Kidney epithelial cell (primary cell): ENCODE data around the gene KRT75. TPM values are rescaled to one million over a fixed set of nuclear protein-coding genes. Genes with fewer than 3 reads are reported as not detected.

Experiments
- DNase-seq: peaks from one replicate; pipeline ENCODE4 v3.0.0-alpha.2; 2010; ENCODE audit warnings: low read depth
- H3K27me3 ChIP-seq: 2 replicates; pipeline ENCODE4 v1.6.0; 2011; ENCODE audit warnings: low read length; ENCODE audit not compliant: control insufficient read depth, insufficient read depth
- H3K36me3 ChIP-seq: 2 replicates; pipeline ENCODE4 v1.5.1; 2011; ENCODE audit warnings: low read length; ENCODE audit not compliant: control insufficient read depth, insufficient read depth
- H3K4me3 ChIP-seq: 2 replicates; pipeline ENCODE4 v1.5.1; 2011; ENCODE audit warnings: low read depth, mild to moderate bottlenecking, control low read depth, low read length
- total RNA-seq: library from RNA; depleted of rRNA; stranded (reverse); fragments of >200 nt; gene quantifications from 2 replicates; pipeline ENCODE4 v1.2.3, GENCODE V29; 2015
- TF ChIP-seq, protein P1 (sequence below): IDR thresholded peaks from 2 replicates; pipeline ENCODE4 v1.5.1; 2011; ENCODE audit warnings: mild to moderate bottlenecking, moderate library complexity, low read length, control low read depth, inconsistent platforms; ENCODE audit not compliant: insufficient read depth, poor library complexity, severe bottlenecking

KRT75 gene
- total RNA-seq, 1 donor from 2014 or later = not detected

DNA sequence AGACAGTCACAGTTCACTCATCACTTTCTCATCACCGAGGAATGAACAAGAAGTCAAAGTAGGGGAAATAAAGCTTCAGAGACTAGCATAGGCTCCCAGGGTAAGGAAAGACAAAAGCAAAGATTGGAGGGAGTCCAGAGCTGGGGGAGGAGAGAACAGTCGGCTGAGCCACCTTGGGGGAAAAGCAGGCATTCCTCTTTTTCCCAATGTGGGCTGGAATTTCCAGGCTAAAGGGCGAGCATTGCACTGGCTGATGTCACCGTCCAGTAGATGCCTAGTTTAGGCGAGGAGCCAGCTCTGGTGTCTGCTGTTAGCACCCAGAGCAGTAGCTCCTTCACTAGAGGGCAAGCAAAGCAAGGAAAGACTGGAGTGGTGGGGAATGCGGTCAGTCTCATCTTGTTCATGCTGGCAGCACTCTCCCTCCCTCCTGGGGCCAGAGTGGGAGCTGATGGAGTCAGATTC is 8.5 kb upstream of the KRT75 start:
- Histone ChIP-seq H3K4me3 (no peak overlapping the region), H3K36me3 (no peaks in the 10 kb centered on the region), H3K27me3 (no peaks in the 10 kb centered on the region)
- DNase-seq = peak; percentile 63
- TF ChIP-seq, protein P1, sequence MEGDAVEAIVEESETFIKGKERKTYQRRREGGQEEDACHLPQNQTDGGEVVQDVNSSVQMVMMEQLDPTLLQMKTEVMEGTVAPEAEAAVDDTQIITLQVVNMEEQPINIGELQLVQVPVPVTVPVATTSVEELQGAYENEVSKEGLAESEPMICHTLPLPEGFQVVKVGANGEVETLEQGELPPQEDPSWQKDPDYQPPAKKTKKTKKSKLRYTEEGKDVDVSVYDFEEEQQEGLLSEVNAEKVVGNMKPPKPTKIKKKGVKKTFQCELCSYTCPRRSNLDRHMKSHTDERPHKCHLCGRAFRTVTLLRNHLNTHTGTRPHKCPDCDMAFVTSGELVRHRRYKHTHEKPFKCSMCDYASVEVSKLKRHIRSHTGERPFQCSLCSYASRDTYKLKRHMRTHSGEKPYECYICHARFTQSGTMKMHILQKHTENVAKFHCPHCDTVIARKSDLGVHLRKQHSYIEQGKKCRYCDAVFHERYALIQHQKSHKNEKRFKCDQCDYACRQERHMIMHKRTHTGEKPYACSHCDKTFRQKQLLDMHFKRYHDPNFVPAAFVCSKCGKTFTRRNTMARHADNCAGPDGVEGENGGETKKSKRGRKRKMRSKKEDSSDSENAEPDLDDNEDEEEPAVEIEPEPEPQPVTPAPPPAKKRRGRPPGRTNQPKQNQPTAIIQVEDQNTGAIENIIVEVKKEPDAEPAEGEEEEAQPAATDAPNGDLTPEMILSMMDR = no peak

DNA sequence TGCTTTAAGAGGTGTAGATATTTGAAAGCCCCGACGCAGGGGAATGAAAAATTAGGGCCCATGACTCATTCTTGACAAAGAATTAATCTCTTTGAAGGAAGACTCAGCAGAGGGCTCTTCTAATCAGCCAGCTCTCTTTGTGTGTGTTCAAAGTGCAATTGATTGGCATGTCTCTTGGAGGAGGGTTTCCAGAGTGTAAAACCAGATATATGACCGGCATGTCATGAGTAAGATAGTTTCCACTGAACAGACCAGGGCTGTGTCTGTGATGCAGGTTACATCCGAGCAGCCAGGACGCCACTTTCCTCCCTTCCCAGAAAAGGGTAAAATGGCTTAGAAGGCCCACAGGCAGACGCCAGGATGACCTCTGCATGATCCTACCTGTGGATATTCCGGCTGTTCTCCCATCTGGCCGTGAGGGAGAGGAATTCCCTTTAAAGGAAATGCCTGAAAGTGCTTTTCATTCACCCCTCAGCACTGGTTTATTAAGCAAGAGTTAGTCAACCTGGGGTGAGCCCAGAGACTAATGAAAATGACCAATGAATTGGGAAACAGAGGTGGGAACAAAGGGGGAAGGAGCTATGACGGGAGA is 7.2 kb upstream of the KRT75 start:
- DNase-seq = no peak
- no peak overlapping the region for H3K4me3 ChIP-seq
- H3K36me3 ChIP-seq = no peaks in the 10 kb centered on the region
- TF ChIP-seq, protein P1 = no peak
- no peaks in the 10 kb centered on the region for H3K27me3 ChIP-seq

DNA sequence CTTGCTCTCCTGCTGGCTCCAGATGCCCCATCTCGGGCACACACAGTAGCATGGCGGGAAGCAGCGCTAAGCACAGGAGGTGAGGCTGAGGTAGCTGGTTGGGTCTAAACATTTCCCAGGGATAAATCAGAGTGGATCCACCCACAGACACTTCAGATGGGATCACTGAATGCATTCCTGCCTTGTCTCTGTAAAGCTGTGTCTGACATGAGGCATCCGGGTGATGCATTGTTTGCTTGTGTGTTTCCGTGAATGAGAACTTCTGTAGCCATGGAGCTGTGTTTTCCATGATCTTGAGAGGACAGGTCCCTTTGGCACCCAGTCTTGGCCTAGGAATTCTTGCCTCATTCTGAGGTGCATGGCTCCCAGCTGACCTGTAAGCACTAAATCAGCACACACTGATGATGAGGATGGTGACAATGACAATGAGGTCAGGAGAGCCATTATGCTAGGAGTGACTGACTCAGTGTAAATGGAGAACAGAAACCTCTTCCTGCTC is 6.7 kb upstream of the KRT75 start:
- H3K36me3 ChIP-seq = no peaks in the 10 kb centered on the region
- DNase-seq = no peak
- H3K4me3 ChIP-seq = no peak overlapping the region
- H3K27me3 ChIP-seq = no peaks in the 10 kb centered on the region
- TF ChIP-seq, protein P1 = no peak

DNA sequence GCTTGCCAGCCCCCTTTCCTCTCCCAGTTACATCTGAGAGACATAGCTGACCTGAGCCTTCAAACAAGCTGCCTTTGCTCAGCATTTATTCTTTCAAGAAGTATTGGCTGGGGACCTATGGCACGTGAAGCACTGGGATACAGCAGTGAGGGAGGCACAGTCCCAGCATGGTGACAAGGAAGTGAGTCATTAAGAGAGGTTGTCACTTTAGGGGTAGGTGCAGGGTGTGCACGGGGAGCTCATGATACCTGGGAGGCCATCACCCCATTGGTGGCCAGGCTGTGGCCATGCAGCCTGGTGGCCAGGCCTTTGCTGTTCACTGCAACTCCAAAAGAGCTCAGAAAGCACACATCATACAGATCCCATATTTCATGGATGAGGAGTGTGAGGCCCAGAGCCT is 5.7 kb upstream of the KRT75 start:
- no peak for DNase-seq
- Histone ChIP-seq H3K36me3 (no peaks in the 10 kb centered on the region), H3K4me3 (no peak overlapping the region), H3K27me3 (no peaks in the 10 kb centered on the region)
- TF ChIP-seq, protein P1 = no peak

DNA sequence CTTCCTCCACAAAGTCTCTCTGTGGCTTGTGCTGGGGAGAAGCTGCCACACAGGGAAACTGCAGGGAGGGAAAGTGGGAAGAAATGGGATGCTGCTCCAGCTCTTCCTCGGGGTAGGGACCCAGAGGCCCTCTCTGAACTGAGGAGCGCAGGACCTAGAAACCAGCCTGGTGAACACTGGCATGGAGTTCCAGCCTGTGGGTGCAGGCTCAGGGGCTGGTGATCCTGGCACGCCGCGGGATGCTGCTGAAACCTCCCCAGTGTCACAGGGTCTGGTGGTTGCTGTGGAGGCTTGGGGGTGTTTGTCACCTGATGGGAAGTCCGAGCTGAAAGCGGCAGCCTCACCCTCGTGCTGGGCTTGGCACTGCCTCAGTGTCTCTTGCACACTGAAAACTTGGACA is 5.2 kb upstream of the KRT75 start:
- DNase-seq = no peak
- Histone ChIP-seq H3K4me3 (no peak overlapping the region), H3K36me3 (no peaks in the 10 kb centered on the region), H3K27me3 (no peaks in the 10 kb centered on the region)
- TF ChIP-seq, protein P1 = no peak
